ENCODE measurements around the gene PNPLA5. TPM values are rescaled to one million over a fixed set of nuclear protein-coding genes. Genes with fewer than 3 reads are reported as not detected.
"Not testable (repeated sequence)": the region's sequence is repeated elsewhere in the genome, so short reads cannot be mapped to it uniquely, and the experiment has no call there.

PNPLA5 gene
- total RNA-seq, 1 experiment from 2014 or later = 5.3 TPM

DNA sequence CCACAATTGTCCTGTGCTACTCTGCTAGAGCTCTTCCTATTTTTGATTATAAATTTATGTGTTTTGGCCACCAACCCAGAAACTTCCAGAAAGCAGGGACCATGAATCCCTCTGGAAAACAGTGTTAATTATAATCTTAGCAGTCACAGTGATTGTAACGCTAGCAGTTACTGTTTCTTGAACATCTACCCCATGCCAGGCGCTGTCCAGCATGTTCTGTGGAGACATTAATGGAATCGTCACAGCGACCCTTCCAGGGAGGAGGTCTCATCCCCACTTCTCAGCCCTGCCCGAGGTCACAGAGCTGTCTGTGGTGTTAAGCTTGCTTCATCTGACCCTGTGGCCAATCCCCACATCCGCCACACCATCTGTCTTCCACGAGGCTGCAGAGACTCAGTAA lies 13.9 kb upstream of the PNPLA5 start:
- Mint-ChIP-seq H3K4me3 (no peak overlapping the region), H3K4me1 (0 out of 2 replicates have a peak, but pooled peaks cover 4% of the 10 kb centered on the region), H3K9me3 (peaks cover 6% of the 10 kb centered on the region), H3K36me3 (no peaks in the 10 kb centered on the region), H3K27me3 (ENCODE audit: low read depth) (peaks cover 20% of the 10 kb centered on the region), H3K27ac (no peak overlapping the region)
- DNase-seq (ENCODE audit: low spot score) (no peak), ATAC-seq (no peak)
- ChIA-PET POLR2A (no interaction called here), CTCF (interaction anchor here (1.1 to 3.6 kb wide), 3 partner anchors 21 to 41 kb away, joined by 3 to 23 read pairs (median 5); no protein-coding TSS in a partner anchor)
- TF ChIP-seq, protein P1, sequence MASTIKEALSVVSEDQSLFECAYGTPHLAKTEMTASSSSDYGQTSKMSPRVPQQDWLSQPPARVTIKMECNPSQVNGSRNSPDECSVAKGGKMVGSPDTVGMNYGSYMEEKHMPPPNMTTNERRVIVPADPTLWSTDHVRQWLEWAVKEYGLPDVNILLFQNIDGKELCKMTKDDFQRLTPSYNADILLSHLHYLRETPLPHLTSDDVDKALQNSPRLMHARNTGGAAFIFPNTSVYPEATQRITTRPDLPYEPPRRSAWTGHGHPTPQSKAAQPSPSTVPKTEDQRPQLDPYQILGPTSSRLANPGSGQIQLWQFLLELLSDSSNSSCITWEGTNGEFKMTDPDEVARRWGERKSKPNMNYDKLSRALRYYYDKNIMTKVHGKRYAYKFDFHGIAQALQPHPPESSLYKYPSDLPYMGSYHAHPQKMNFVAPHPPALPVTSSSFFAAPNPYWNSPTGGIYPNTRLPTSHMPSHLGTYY (CRISPR knock-in tag; IDR thresholded peaks at IDR 0.05) = no peak
- TF ChIP-seq SOX15 (CRISPR knock-in tag; IDR thresholded peaks at IDR 0.05) (no peak), ZBTB21 (CRISPR knock-in tag; IDR thresholded peaks at IDR 0.05; ENCODE audit: borderline replicate concordance) (no peak), CREM (CRISPR knock-in tag; IDR thresholded peaks at IDR 0.05) (no peak), ZNF219 (CRISPR knock-in tag; IDR thresholded peaks at IDR 0.05; ENCODE audit: borderline replicate concordance) (no peak), CBFB (CRISPR knock-in tag; IDR thresholded peaks at IDR 0.05; ENCODE audit: low read depth) (no peak), IRF1 (CRISPR knock-in tag; IDR thresholded peaks at IDR 0.05) (no peak), IRF2 (CRISPR knock-in tag; IDR thresholded peaks at IDR 0.05; ENCODE audit: borderline replicate concordance, low read depth) (no peak), ZNF396 (CRISPR knock-in tag; IDR thresholded peaks at IDR 0.05; ENCODE audit: borderline replicate concordance) (no peak), ZNF263 (CRISPR knock-in tag; IDR thresholded peaks at IDR 0.05; ENCODE audit: low read depth) (no peak)
- TF ChIP-seq, protein P2, sequence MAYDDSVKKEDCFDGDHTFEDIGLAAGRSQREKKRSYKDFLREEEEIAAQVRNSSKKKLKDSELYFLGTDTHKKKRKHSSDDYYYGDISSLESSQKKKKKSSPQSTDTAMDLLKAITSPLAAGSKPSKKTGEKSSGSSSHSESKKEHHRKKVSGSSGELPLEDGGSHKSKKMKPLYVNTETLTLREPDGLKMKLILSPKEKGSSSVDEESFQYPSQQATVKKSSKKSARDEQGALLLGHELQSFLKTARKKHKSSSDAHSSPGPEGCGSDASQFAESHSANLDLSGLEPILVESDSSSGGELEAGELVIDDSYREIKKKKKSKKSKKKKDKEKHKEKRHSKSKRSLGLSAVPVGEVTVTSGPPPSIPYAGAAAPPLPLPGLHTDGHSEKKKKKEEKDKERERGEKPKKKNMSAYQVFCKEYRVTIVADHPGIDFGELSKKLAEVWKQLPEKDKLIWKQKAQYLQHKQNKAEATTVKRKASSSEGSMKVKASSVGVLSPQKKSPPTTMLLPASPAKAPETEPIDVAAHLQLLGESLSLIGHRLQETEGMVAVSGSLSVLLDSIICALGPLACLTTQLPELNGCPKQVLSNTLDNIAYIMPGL (CRISPR knock-in tag; IDR thresholded peaks at IDR 0.05) = no peak
- TF ChIP-seq, protein P3, sequence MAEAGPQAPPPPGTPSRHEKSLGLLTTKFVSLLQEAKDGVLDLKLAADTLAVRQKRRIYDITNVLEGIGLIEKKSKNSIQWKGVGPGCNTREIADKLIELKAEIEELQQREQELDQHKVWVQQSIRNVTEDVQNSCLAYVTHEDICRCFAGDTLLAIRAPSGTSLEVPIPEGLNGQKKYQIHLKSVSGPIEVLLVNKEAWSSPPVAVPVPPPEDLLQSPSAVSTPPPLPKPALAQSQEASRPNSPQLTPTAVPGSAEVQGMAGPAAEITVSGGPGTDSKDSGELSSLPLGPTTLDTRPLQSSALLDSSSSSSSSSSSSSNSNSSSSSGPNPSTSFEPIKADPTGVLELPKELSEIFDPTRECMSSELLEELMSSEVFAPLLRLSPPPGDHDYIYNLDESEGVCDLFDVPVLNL (CRISPR knock-in tag; IDR thresholded peaks at IDR 0.05; ENCODE audit: borderline replicate concordance, low read depth) = no peak
- TF ChIP-seq, protein P4, sequence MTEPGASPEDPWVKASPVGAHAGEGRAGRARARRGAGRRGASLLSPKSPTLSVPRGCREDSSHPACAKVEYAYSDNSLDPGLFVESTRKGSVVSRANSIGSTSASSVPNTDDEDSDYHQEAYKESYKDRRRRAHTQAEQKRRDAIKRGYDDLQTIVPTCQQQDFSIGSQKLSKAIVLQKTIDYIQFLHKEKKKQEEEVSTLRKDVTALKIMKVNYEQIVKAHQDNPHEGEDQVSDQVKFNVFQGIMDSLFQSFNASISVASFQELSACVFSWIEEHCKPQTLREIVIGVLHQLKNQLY (CRISPR knock-in tag; IDR thresholded peaks at IDR 0.05) = no peak
- TF ChIP-seq, protein P5, sequence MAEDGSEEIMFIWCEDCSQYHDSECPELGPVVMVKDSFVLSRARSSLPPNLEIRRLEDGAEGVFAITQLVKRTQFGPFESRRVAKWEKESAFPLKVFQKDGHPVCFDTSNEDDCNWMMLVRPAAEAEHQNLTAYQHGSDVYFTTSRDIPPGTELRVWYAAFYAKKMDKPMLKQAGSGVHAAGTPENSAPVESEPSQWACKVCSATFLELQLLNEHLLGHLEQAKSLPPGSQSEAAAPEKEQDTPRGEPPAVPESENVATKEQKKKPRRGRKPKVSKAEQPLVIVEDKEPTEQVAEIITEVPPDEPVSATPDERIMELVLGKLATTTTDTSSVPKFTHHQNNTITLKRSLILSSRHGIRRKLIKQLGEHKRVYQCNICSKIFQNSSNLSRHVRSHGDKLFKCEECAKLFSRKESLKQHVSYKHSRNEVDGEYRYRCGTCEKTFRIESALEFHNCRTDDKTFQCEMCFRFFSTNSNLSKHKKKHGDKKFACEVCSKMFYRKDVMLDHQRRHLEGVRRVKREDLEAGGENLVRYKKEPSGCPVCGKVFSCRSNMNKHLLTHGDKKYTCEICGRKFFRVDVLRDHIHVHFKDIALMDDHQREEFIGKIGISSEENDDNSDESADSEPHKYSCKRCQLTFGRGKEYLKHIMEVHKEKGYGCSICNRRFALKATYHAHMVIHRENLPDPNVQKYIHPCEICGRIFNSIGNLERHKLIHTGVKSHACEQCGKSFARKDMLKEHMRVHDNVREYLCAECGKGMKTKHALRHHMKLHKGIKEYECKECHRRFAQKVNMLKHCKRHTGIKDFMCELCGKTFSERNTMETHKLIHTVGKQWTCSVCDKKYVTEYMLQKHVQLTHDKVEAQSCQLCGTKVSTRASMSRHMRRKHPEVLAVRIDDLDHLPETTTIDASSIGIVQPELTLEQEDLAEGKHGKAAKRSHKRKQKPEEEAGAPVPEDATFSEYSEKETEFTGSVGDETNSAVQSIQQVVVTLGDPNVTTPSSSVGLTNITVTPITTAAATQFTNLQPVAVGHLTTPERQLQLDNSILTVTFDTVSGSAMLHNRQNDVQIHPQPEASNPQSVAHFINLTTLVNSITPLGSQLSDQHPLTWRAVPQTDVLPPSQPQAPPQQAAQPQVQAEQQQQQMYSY (CRISPR knock-in tag; IDR thresholded peaks at IDR 0.05) = no peak

DNA sequence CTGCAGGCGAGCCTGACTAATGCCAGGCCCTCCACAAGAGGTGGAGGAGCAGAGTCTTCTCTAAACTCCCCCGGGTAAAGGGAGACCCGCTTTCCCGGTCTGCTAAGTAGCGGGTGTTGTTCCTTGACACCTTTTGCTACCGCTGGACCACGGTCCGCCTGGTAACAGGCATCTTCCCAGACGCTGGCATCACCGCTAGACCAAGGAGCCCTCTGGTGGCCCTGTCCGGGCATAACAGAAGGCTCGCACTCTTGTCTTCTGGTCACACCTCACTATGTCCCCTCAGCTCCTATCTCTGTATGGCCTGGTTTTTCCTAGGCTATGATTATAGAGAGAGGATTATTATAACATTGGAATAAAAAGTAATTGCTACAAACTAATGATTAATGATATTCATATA lies 12.6 kb upstream of the PNPLA5 start:
- peaks cover 20% of the 10 kb centered on the region for H3K27me3 Mint-ChIP-seq (ENCODE audit: low read depth)
- H3K9me3 Mint-ChIP-seq, ATAC-seq, H3K27ac Mint-ChIP-seq, H3K4me3 Mint-ChIP-seq, POLR2A ChIA-PET, H3K36me3 Mint-ChIP-seq, H3K4me1 Mint-ChIP-seq: not testable (repeated sequence)
- peak; percentile 44 for TF ChIP-seq CTCF (IDR thresholded peaks at IDR 0.05)
- peak; percentile 78 for DNase-seq (ENCODE audit: low spot score)
- CTCF ChIA-PET = interaction anchor here (14.0 kb wide), 1 partner anchor 21 kb away, joined by 162 read pairs; no protein-coding TSS in a partner anchor

DNA sequence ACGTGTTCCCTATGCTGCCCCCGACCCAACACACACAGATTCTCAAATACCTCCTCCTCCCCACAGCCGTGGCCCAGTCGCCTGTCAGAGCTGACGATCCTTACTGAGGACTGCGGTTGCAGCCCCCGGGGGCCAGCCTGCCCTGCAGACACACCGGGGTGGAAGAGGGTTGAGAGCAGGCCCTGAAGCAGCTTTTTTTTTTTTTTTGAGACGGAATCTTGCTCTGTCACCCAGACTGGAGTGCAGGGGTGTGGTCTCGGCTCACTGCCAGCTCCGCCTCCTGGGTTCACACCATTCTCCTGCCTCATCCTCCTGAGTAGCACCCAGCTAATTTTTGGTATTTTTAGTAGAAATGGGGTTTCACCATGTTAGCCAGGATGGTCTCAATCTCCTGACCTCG lies 11.2 kb upstream of the PNPLA5 start:
- H3K4me3 Mint-ChIP-seq; H3K9me3 Mint-ChIP-seq; POLR2A ChIA-PET; H3K4me1 Mint-ChIP-seq; H3K36me3 Mint-ChIP-seq; ATAC-seq; H3K27ac Mint-ChIP-seq; DNase-seq (ENCODE audit: low spot score): not testable (repeated sequence)
- peaks cover 16% of the 10 kb centered on the region for H3K27me3 Mint-ChIP-seq (ENCODE audit: low read depth)
- CTCF ChIA-PET = interaction anchor here (0.6 to 14.0 kb wide), 2 partner anchors 20 to 813 kb away, joined by 3 to 162 read pairs; no protein-coding TSS in a partner anchor
